Parathyroid adenoma (tissue), 2 donors: ENCODE results near the gene SPTAN1.
"Not testable (repeated sequence)": the region's sequence is repeated elsewhere in the genome, so short reads cannot be mapped to it uniquely, and the experiment has no call there.

Experiments
- H2AFZ ChIP-seq: fragments of 300-600 bp; sonication (generic); one replicate; pipeline ENCODE4 v1.7.0; 2017; ENCODE audit warnings: antibody characterized with exemption, mild to moderate bottlenecking
- H3K27ac ChIP-seq: fragments of 300-600 bp; sonication (generic); one replicate; pipeline ENCODE4 v1.7.0; 2017
- H3K27me3 ChIP-seq: fragments of 300-600 bp; sonication (generic); one replicate; pipeline ENCODE4 v1.7.0; 2017; ENCODE audit warnings: low read length; ENCODE audit not compliant: control insufficient read depth, insufficient read depth
- H3K36me3 ChIP-seq: fragments of 300-600 bp; sonication (generic); one replicate; pipeline ENCODE4 v1.7.0; 2017; ENCODE audit warnings: low read length; ENCODE audit not compliant: control insufficient read depth, insufficient read depth
- H3K4me1 ChIP-seq: fragments of 300-600 bp; sonication (generic); one replicate; pipeline ENCODE4 v1.7.0; 2017; ENCODE audit warnings: control low read depth
- H3K4me2 ChIP-seq: fragments of 300-600 bp; sonication (generic); one replicate; pipeline ENCODE4 v1.7.0; 2017; ENCODE audit warnings: low read length
- H3K4me3 ChIP-seq: fragments of 300-600 bp; sonication (generic); one replicate; pipeline ENCODE4 v1.7.0; 2017; ENCODE audit warnings: low read depth, low read length
- H3K79me2 ChIP-seq: fragments of 300-600 bp; sonication (generic); one replicate; pipeline ENCODE4 v1.7.0; 2017; ENCODE audit warnings: control low read depth
- H3K9ac ChIP-seq: fragments of 300-600 bp; sonication (generic); one replicate; pipeline ENCODE4 v1.7.0; 2017; ENCODE audit warnings: mild to moderate bottlenecking
- H3K9me3 ChIP-seq: fragments of 300-600 bp; sonication (generic); one replicate; pipeline ENCODE4 v1.7.0; 2017; ENCODE audit warnings: low read length; ENCODE audit not compliant: control insufficient read depth
- TF ChIP-seq, protein P1 (sequence below): fragments of 300-600 bp; sonication (generic); IDR thresholded peaks from one replicate; pipeline ENCODE4 v1.7.0; 2017; ENCODE audit warnings: antibody characterized with exemption, mild to moderate bottlenecking
- donor health status: primary hyperparathyroidism.

Gene SPTAN1

DNA sequence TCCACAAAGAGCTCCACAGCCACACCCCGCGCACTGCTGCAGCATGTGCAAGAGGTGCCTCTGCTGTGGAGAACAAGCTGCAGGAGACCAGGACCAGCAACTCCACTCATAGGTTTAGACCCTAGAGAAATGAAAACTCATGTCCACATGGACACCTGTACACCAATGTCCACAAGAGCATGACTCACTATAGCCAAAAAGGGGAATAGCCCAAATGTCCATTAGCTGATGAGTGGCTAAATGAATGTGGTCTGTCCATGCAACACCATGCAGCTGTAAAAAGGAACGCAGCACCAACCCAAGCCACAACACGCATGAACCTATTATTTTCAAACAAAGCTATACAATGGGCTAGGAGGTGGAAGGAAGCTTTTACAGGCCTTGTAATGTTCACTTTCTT lies 86.2 kb downstream of the SPTAN1 start:
- Histone ChIP-seq H3K27ac (no peak overlapping the region), H3K9ac (no peak overlapping the region), H3K9me3 (no peaks in the 10 kb centered on the region), H3K79me2 (no peaks in the 10 kb centered on the region), H3K27me3 (no peaks in the 10 kb centered on the region), H3K36me3 (no peaks in the 10 kb centered on the region), H3K4me2 (no peak overlapping the region), H3K4me1 (no peaks in the 10 kb centered on the region), H2AFZ (no peak overlapping the region), H3K4me3 (no peak overlapping the region)
- TF ChIP-seq, protein P1, sequence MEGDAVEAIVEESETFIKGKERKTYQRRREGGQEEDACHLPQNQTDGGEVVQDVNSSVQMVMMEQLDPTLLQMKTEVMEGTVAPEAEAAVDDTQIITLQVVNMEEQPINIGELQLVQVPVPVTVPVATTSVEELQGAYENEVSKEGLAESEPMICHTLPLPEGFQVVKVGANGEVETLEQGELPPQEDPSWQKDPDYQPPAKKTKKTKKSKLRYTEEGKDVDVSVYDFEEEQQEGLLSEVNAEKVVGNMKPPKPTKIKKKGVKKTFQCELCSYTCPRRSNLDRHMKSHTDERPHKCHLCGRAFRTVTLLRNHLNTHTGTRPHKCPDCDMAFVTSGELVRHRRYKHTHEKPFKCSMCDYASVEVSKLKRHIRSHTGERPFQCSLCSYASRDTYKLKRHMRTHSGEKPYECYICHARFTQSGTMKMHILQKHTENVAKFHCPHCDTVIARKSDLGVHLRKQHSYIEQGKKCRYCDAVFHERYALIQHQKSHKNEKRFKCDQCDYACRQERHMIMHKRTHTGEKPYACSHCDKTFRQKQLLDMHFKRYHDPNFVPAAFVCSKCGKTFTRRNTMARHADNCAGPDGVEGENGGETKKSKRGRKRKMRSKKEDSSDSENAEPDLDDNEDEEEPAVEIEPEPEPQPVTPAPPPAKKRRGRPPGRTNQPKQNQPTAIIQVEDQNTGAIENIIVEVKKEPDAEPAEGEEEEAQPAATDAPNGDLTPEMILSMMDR, result no peak

GRCh38 chr9:128640603-128641002 lies 88.2 kb downstream of the SPTAN1 start:
- no peaks in the 10 kb centered on the region for H3K27me3 ChIP-seq
- H3K4me3 ChIP-seq, result no peak overlapping the region
- H3K4me1 ChIP-seq, result no peaks in the 10 kb centered on the region
- no peak overlapping the region for H3K4me2 ChIP-seq
- TF ChIP-seq, protein P1, result no peak
- H3K36me3 ChIP-seq, result no peaks in the 10 kb centered on the region
- no peak overlapping the region for H2AFZ ChIP-seq
- H3K27ac ChIP-seq, result no peak overlapping the region
- H3K9ac ChIP-seq, result no peak overlapping the region
- H3K79me2 ChIP-seq, result no peaks in the 10 kb centered on the region
- no peaks in the 10 kb centered on the region for H3K9me3 ChIP-seq

DNA sequence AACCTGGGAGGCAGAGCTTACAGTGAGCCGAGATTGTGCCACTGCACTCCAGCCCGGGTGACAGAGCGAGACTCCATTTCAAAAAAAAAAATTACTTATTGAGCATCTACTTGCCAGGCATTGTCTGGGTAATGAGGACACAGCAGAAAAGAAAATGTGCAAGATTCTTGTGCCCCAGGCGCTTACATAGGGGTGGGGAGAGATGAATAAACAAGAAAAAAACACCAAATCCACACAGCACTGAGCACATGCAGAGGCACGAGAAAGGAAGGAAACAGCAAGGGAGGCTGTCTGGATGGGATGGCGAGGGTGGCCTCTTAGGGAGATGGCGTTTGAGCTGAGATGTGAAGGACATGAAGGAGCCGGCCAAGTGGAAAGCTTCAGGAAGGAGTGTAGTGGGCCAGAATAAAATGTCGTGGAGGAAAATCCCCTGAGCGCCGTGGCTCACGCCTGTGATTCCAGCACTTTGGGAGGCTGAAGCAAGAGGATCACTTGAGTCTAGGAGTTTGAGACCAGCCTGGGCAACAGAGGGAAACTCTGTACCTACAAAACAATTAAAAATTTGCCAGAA lies 90.4 kb downstream of the SPTAN1 start:
- Histone ChIP-seq H3K4me2 (no peak overlapping the region), H3K4me1 (no peaks in the 10 kb centered on the region), H3K36me3 (no peaks in the 10 kb centered on the region), H3K27ac (no peak overlapping the region), H3K4me3 (no peak overlapping the region), H3K9me3 (no peaks in the 10 kb centered on the region), H2AFZ (no peak overlapping the region), H3K27me3 (no peaks in the 10 kb centered on the region), H3K9ac (no peak overlapping the region), H3K79me2 (no peaks in the 10 kb centered on the region)
- TF ChIP-seq, protein P1, result no peak

DNA sequence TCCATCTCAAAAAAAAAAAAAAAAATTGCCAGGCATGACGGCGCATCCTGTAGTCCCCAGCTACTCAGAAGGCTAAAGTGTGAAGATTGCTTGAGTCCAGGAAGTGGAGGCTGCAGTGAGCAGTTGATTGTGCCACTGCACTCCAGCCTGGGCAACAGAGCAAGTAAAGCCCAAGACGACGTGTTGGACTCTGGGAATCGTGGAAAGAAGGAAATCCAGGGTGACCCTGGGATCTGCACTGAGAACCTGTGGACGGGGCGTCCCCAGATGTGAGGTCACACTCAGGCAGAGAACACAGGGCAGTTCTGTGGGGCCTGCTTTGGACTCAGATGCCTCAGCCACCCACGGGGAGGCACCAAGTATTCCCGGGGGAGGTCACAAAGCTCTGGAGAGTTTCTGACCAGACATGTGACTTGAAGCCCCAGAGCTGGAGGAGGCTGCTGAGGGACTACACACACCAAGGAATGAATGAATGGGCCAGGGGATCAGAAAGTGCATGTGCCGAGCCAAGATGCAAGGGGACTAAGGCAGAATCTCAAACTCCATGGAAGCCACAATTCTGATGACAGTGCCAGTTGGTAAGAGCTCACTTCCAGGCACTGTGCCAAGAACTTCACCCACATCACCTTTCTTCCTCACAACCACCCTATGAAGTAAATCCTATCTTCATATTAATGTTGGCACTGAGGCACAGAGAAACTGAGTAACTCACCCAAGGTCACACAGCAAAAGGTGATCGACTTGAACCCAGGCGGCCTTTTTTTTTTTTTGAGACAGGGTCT lies 91.3 kb downstream of the SPTAN1 start:
- H3K4me1 ChIP-seq, result no peaks in the 10 kb centered on the region
- H3K9me3 ChIP-seq, result no peaks in the 10 kb centered on the region
- H3K9ac ChIP-seq, result no peak overlapping the region
- H3K36me3 ChIP-seq, result no peaks in the 10 kb centered on the region
- TF ChIP-seq, protein P1, result no peak
- no peak overlapping the region for H3K4me3 ChIP-seq
- H3K27ac ChIP-seq, result no peak overlapping the region
- H3K4me2 ChIP-seq, result no peak overlapping the region
- no peak overlapping the region for H2AFZ ChIP-seq
- no peaks in the 10 kb centered on the region for H3K27me3 ChIP-seq
- H3K79me2 ChIP-seq, result no peaks in the 10 kb centered on the region

- H3K79me2 ChIP-seq, H3K9me3 ChIP-seq, H2AFZ ChIP-seq, H3K4me2 ChIP-seq, H3K27ac ChIP-seq, H3K9ac ChIP-seq, H3K4me1 ChIP-seq, H3K36me3 ChIP-seq, H3K27me3 ChIP-seq, H3K4me3 ChIP-seq: not testable (repeated sequence)
These were observed 95.8 kb downstream of the SPTAN1 start for GRCh38 chr9:128648206-128648605.
